WI38 (cell line): ENCODE results near the gene ABHD18.
"Not testable (repeated sequence)": the region's sequence is repeated elsewhere in the genome, so short reads cannot be mapped to it uniquely, and the experiment has no call there.

ENCODE experiments used
- H3K4me3 ChIP-seq: 2 replicates; pipeline ENCODE4 v1.5.1; 2011; ENCODE audit warnings: low read depth, mild to moderate bottlenecking, control low read depth, low read length
- TF ChIP-seq, protein P1 (sequence below): IDR thresholded peaks from 2 replicates; pipeline ENCODE4 v1.5.1; 2012; ENCODE audit warnings: low read depth, mild to moderate bottlenecking, control low read depth, low read length

Gene ABHD18

DNA sequence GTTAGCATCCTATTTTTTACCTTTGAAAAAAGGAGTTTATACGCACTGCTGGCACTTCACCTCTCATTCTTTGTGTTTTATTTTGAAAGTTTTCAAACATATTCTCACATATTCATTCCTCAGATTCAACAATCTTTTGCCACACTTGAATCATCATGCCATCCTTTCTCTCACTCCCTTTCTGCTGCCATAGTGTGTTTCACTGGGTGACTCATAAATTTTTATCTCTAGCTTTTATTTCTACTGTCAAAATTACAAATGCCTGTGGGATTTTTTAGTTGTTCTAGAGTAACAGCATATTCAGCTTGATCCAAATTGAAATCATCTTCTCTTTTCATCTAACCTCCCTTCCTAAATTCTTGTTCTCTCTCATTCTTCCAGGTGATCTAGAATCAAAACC lies 28.2 kb upstream of the ABHD18 start:
- H3K4me3 ChIP-seq, result no peak overlapping the region
- TF ChIP-seq, protein P1, sequence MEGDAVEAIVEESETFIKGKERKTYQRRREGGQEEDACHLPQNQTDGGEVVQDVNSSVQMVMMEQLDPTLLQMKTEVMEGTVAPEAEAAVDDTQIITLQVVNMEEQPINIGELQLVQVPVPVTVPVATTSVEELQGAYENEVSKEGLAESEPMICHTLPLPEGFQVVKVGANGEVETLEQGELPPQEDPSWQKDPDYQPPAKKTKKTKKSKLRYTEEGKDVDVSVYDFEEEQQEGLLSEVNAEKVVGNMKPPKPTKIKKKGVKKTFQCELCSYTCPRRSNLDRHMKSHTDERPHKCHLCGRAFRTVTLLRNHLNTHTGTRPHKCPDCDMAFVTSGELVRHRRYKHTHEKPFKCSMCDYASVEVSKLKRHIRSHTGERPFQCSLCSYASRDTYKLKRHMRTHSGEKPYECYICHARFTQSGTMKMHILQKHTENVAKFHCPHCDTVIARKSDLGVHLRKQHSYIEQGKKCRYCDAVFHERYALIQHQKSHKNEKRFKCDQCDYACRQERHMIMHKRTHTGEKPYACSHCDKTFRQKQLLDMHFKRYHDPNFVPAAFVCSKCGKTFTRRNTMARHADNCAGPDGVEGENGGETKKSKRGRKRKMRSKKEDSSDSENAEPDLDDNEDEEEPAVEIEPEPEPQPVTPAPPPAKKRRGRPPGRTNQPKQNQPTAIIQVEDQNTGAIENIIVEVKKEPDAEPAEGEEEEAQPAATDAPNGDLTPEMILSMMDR, result no peak

- TF ChIP-seq, protein P1, result no peak
- H3K4me3 ChIP-seq, result no peak overlapping the region
Observed at GRCh38 chr4:127957105-127957504, 8.1 kb upstream of the ABHD18 start.

DNA sequence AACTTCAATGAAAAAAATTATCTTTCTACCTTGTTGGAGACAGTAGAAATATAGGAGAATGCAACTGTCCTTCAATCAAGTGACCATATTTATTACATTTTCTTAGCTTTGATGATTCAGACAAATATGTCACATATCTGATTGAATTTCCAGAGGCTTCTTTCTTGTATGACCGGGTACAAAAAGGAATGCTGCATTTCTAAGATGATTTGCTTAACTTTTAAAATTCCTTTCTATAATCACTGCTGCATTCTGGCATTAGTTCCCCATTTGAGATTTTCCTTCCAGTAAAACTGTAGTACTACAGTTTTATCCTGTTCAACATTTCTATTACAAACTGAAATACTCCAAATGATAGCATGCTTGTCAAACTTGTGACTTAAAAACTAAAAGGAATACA lies 5.4 kb upstream of the ABHD18 start:
- no peak overlapping the region for H3K4me3 ChIP-seq
- TF ChIP-seq, protein P1, result no peak

DNA sequence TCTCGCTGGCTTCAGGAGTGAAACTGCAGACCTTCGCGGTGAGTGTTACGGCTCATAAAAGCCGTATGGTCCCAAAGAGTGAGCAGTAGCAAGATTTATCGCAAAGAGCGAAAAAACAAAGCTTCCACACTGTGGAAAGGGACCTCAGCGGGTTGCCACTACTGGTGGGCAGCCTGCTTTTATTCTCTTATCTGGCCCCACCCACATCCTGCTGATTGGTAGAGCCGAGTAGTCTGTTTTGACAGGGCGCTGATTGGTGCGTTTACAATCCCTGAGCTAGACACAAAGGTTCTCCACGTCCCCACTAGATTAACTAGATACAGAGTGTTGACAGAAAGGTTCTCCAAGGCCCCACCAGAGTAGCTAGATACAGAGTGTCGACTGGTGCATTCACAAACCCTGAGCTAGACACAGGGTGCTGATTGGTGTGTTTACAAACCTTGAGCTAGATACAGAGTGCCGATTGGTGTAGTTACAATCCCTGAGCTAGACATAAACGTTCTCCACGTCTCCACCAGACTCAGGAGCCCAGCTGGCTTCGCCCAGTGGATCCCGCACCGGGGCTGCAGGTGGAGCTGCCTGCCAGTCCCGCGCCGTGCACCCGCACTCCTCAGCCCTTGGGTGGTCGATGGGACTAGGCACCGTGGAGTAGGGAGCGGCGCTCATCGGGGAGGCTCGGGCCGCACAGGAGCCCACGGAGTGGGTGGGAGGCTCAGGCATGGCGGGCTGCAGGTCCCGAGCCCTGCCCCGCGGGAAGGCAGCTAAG lies 1.4 kb upstream of the ABHD18 start:
- H3K4me3 ChIP-seq, result peak overlapping the region; percentile 97

- peak overlapping the region; percentile 97 for H3K4me3 ChIP-seq
Observed at GRCh38 chr4:127964426-127965061, 662 bp upstream of the ABHD18 start.

GRCh38 chr4:127965803-127966175 lies 583 bp downstream of the ABHD18 start:
- peak overlapping the region; percentile 97 for H3K4me3 ChIP-seq
- TF ChIP-seq, protein P1, result no peak

DNA sequence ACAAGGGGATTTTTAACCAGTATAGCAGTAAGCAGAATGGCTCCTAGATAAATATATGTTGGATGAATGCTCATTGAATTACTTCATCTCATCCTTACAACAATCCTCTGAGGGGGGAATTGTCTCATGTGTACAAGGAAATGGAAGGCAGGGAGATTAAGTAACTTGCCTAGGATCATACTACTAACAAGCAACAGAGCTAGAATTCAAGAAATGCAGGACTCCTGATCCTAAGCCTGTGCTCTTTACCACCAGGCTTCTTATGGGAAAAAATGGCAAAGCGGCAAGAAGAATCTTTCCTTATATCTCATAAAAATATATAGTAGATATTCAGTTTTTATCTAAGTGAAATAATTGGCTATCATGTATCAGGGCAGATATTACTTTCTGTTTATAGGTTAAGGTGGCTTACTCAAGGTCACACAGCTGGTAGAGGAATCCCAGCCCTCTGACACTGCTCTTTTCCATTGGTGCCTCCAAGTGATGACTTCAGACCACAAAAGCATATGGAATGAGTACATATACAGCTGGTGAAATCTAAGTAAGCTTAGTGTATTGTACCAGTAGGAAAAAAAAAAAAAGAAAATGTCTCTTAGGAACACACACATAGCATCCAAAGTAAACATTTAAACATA lies 2.1 kb downstream of the ABHD18 start:
- H3K4me3 ChIP-seq, result no peak overlapping the region
- TF ChIP-seq, protein P1, result no peak

GRCh38 chr4:127968586-127968985 lies 3.4 kb downstream of the ABHD18 start:
- TF ChIP-seq, protein P1, result no peak
- H3K4me3 ChIP-seq, result no peak overlapping the region

- H3K4me3 ChIP-seq, result not testable (repeated sequence)
Observed at GRCh38 chr4:127970925-127971324, 5.7 kb downstream of the ABHD18 start.
